ENCODE measurements around the gene ZBP1.
"Not testable (repeated sequence)": the region's sequence is repeated elsewhere in the genome, so short reads cannot be mapped to it uniquely, and the experiment has no call there.

Gene ZBP1

GRCh38 chr20:57638173-57638894 is 18.1 kb upstream of the ZBP1 start:
- DNase-seq: no peak

GRCh38 chr20:57633945-57634491 is 13.8 kb upstream of the ZBP1 start:
- DNase-seq: no peak

GRCh38 chr20:57632286-57632685 is 12.1 kb upstream of the ZBP1 start:
- DNase-seq: no peak

DNA sequence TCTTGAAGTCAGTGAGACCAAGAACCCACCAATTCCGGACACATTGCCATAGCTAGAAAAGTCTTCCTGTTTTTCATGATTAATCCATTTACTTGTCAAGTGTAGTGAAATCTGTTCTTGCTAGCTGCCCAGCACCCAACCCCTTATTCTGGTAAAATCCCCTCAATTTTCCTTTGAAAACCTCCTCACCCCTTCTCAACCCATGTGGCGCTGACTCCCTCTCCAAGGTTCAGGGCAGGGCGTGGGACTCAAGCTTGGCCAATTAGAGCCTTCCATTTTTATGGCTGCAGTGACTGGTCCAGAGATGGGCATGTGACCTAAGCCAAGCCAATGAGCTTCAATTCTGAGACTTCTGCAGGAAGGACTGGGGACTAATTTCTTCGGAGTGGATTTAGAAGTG is 9.8 kb upstream of the ZBP1 start:
- DNase-seq: no peak

DNA sequence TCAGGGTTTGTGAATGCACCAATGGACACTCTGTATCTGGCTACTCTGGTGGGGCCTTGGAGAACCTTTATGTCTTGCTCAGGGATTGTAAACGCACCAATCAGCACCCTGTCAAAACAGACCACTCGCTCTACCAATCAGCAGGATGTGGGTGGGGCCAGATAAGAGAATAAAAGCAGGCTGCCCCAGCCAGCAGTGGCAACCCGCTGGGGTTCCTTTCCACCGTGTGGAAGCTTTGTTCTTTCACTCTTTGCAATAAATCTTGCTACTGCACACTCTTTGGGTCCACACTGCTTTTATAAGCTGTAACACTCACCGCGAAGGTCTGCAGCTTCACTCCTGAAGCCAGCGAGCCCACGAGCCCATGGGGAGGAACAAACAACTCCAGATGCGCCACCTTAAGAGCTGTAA is 9.3 kb upstream of the ZBP1 start:
- not testable (repeated sequence) for DNase-seq

DNA sequence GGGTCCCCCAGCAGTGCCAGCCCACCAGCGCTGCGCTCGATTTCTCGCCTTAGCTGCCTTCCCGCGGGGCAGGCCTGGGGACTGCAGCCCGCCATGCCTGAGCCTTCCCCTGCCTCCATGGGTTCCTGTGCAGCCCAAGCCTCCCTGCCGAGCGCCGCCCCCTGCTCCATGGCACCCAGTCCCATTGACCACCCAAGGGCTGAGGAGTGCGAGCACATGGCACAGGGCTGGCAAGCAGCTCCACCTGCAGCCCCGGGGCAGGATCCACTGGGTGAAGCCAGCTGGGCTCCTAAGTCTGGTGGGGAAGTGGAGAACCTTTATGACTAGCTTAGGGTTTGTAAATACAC is 8.7 kb upstream of the ZBP1 start:
- DNase-seq: not testable (repeated sequence)

- peak; percentile 80 for DNase-seq
Measured at GRCh38 chr20:57628047-57628961, 8.1 kb upstream of the ZBP1 start.

- no peak for DNase-seq
Measured at GRCh38 chr20:57627339-57627738, 7.1 kb upstream of the ZBP1 start.

GRCh38 chr20:57625978-57626377 is 5.8 kb upstream of the ZBP1 start:
- DNase-seq: no peak

GRCh38 chr20:57625181-57625958 is 5.1 kb upstream of the ZBP1 start:
- DNase-seq: no peak

- no peak for DNase-seq
Measured at GRCh38 chr20:57624124-57624523, 3.9 kb upstream of the ZBP1 start.

GRCh38 chr20:57622579-57623381 is 2.6 kb upstream of the ZBP1 start:
- peak; percentile 11 for DNase-seq

- DNase-seq: no peak
Measured at GRCh38 chr20:57622201-57622570, 2.0 kb upstream of the ZBP1 start.

DNA sequence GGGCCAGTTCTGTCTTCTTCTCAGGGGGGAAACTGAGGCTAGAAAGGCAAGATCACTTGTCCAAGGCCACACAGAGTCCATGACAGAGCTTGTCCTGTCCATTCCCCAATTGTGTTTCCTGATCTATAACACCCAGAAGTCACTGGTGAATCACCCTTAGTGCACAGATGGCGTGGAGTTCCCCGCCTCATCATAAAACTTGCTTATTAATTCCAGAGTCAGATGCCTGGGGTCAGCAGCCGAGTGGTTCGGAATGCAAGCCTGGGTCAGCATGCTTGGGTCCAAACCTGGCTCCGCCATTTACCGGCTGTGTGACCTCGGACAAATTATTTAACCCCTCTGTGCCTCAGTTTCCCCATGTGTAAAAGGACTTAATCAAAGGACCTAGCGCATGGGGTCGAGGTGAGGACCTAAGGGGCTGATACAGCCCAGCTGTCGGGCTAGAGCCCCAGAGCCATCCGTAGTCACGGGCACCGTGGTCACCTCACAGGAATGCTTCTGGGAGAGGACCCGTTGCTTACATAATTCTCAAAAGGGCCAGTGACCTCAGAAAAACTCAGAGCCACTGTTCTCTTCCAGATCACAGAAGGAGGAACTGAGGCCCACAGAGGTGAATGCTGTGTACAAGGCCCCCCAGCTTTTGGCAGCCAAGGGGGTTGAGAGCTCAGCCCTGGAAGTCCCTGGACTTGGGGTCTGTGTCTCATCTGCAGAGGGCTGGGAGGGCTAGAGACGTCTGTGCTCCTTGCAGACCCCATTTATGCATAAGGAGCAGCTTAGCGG is 1.4 kb upstream of the ZBP1 start:
- DNase-seq: no peak

DNA sequence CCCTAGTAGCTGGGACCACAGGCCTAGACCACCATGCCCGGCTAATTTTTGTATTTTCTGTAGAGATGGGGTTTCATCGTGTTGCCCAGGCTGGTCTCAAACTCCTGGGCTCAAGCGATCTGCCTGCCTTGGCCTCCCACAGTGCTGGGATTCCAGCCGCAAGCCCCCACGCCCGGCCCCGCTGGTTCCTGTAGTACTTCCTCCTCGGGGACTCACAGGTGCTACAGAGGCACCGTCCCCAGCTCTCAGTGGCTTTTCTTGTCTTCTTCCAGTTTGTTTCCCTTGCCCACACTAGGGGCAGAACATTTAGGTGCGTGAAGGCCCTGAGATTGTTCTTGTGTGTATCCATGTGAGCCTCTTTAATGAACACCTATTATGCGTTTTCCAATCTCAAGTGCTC is 773 bp upstream of the ZBP1 start:
- DNase-seq: no peak

- DNase-seq: peak; percentile 78
Measured at GRCh38 chr20:57619051-57619831, 985 bp downstream of the ZBP1 start.

GRCh38 chr20:57618764-57619050 is 1.5 kb downstream of the ZBP1 start:
- no peak for DNase-seq

GRCh38 chr20:57618091-57618763 is 2.0 kb downstream of the ZBP1 start:
- DNase-seq: no peak

- DNase-seq: no peak
Measured at GRCh38 chr20:57617079-57617795, 3.0 kb downstream of the ZBP1 start.

All from MV-4-11 (cell line).